Measurements from ENCODE around the gene OLFML3.

The OLFML3 gene

GRCh38 chr1:114025609-114026401 is 46.5 kb downstream of the OLFML3 start:
- no peak for DNase-seq (ENCODE audit: low read depth in 2 of 2)

- DNase-seq (ENCODE audit: low read depth in 2 of 2), result no peak
Observed at GRCh38 chr1:114026797-114027196, 47.5 kb downstream of the OLFML3 start.
